ENCODE measurements around the gene ZNF593. TPM values are rescaled to one million over a fixed set of nuclear protein-coding genes. Genes with fewer than 3 reads are reported as not detected.

The ZNF593 gene
- total RNA-seq, 1 experiment from 2014 or later: 23.4 TPM

DNA sequence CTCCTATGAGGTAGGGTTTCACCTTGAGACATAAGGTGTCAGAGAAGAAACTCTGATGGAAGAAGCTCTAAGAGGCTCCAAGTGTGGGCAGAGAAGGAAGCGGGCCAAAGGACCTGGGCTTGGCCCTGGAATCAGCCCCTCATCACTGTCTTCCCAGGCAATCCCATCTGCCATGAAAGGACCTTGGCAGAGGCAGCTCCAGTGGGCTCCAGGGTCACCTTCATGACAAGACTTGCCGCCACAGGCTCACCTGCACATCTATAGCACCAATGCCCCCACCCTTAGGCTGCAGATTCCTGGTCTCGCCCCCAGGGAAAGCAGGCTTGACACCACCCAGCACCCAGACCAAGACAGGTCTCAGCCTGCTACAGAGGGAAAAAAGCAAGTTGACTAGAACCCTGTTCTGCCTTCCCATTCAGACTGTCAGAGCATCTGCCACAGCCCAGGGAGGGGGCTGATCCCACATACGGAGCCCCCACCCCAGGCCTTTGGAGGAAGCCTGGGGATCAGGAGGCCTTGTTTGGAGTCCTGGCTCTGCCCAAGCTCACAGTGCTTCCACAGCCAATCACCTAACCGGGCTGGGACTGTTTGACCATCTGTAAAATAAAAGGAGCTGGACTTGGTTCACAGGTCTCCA lies 11.3 kb upstream of the ZNF593 start:
- Histone ChIP-seq H3K27ac (no peak overlapping the region), H3K4me1 (replicated peaks) (peaks cover 21% of the 10 kb centered on the region), H3K27me3 (replicated peaks) (peaks cover 12% of the 10 kb centered on the region; the same call in 1 of the 2 replicates), H3K4me3 (no peak overlapping the region), H3K9me3 (replicated peaks) (no peaks in the 10 kb centered on the region; the same call in 1 of the 2 replicates), H3K36me3 (no peaks in the 10 kb centered on the region)
- DNase-seq (ENCODE audit: low read depth in 1 of 2, low spot score in 2 of 2): no peak

DNA sequence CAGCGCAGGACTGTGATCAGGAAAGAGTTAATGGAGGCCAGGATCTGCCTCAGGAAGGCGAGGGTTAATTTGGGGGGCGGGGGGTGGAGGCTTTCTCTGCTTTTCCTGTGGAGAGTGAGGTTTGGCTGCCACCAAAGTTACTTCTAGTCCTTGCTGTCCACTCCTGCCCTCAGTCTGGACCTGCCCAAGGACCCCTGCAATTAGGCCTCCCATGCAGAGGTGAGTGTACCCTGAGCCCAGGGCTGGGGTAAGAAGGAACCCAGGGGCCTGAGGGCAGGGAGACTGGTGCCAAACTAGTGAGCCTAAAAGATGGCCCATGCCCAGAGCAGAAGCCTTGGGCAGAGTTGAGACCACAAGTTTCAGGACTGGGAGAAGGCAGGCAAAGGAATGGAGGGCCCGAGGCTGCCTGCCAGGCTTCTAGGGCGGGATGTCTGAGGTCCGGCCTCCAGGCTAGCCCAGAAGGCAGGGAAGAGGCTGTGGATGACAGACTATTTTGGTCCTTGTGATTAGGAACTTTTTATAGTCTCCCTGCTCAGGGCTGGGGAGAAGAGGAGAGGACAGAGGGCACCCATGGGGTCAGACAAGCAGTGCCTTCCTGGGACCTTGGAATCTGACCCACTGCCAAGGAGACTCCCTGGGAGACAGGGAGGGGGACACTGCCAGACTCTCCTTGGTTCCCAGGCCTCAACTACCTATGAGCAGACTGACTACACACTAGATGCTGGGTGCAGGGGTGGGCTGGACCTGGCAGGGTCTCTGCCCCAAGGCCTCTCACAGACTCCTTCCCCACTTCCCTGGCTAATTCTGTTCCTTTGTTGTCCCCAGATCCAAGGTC lies 10.6 kb upstream of the ZNF593 start, which contains the start of gene FAM110D:
FAM110D (plus strand) TSS at position 172 of the 835 bp plus-strand sequence. CDS start 2,213 bp downstream, outside the sequence.
- Histone ChIP-seq H3K27me3 (replicated peaks) (peaks cover 18% of the 10 kb centered on the region), H3K36me3 (no peaks in the 10 kb centered on the region), H3K9me3 (replicated peaks) (peaks cover 2% of the 10 kb centered on the region; the same call in 1 of the 2 replicates), H3K4me3 (no peak within 1 kb of the TSS), H3K27ac (no peak within 1 kb of the TSS), H3K4me1 (replicated peaks) (peaks cover 27% of the 10 kb centered on the region)
- DNase-seq (ENCODE audit: low read depth in 1 of 2, low spot score in 2 of 2): no peak

DNA sequence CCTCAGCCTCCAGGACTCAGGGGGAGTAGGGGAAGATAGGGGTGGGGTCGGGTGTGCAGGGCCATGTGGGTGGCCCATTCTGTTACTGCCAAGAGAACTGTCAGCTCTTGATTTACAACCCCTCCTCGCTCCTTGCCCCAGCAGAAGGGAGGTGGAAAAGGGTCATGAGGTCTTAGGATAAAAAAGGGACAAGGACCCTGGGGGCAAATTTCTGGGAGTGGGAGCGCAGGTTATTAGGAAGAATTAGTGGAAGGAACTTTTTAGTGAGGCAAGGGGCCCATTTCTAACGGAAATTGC lies 10.0 kb upstream of the ZNF593 start:
- Histone ChIP-seq H3K27me3 (replicated peaks) (peaks cover 19% of the 10 kb centered on the region), H3K9me3 (replicated peaks) (peaks cover 2% of the 10 kb centered on the region; the same call in 1 of the 2 replicates), H3K4me1 (replicated peaks) (peaks cover 32% of the 10 kb centered on the region), H3K4me3 (no peak overlapping the region), H3K27ac (no peak overlapping the region), H3K36me3 (no peaks in the 10 kb centered on the region)
- no peak for DNase-seq (ENCODE audit: low read depth in 1 of 2, low spot score in 2 of 2)

DNA sequence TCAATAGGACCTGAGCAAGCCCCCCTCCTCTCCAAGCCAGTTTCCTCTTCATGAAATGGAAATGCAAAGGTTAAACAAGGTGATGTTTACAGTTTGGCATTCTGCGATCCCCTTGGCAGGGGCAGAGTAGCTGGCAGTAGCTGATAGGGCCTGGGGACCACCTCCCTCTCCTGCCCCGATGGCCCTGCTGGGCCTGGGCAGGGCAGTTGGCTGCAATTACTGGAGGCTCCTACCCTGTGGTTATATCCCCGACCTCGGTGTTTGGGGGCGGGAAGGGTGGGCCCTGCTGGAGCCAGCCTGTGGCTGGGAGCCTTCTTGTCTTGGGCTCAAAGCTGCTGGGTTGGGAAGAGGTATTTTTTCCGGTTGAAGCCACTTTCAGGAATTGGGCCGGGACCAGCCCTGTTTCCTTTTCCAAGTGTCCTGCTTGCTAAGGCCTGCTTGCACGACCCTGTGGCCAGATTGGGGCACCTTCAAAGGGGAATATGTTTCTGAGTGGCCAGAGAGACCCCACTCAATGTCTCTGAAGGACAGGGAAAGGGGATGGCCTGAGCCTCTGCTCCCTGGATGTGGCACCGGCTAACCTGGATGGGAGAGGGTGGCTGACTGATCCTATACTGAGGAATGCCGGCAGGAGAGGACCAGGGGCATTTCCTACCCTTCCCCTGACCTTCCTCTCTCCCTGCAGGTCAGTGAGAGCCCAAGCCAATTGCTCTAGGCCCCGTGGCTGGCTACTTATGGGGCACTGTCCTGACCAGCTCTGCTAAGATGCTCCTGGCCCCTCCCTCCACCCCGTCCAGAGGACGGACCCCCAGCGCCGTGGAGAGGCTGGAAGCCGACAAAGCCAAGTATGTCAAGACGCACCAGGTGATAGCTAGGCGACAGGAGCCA lies 8.9 kb upstream of the ZNF593 start:
- Histone ChIP-seq H3K27me3 (replicated peaks) (peaks cover 19% of the 10 kb centered on the region), H3K36me3 (no peaks in the 10 kb centered on the region), H3K4me3 (no peak overlapping the region), H3K9me3 (replicated peaks) (peaks cover 2% of the 10 kb centered on the region; the same call in 1 of the 2 replicates), H3K4me1 (replicated peaks) (peaks cover 35% of the 10 kb centered on the region), H3K27ac (no peak overlapping the region)
- DNase-seq (ENCODE audit: low read depth in 1 of 2, low spot score in 2 of 2): no peak

DNA sequence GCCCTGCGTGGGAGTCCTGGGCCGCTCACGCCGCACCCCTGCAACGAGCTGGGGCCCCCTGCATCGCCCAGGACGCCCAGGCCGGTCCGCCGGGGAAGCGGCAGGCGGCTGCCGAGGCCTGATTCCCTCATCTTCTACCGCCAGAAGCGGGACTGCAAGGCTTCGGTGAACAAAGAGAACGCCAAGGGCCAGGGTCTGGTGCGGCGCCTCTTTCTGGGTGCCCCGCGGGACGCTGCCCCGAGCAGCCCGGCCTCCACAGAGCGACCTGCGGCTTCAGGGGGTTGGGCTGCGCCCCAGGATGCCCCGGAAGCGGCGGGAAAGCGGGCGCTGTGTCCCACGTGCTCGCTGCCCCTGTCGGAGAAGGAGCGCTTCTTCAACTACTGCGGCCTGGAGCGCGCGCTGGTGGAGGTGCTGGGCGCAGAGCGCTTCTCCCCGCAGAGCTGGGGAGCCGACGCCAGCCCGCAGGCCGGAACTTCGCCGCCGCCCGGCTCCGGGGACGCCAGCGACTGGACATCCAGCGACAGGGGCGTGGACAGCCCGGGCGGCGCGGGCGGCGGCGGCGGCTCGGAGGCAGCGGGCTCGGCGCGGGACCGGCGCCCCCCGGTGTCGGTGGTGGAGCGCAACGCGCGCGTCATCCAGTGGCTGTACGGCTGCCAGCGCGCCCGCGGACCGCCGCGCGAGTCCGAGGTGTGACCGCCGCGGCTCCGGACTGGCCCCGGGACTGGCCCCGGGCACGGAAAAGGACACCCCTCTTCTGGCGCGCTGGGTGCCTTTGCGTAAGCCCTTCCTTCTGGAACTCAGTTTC lies 8.1 kb upstream of the ZNF593 start:
- peak overlapping the region; percentile 35 for H3K4me3 ChIP-seq
- H3K4me1 ChIP-seq (replicated peaks): peaks cover 34% of the 10 kb centered on the region
- H3K36me3 ChIP-seq: no peaks in the 10 kb centered on the region
- H3K27me3 ChIP-seq (replicated peaks): peaks cover 19% of the 10 kb centered on the region
- H3K9me3 ChIP-seq (replicated peaks): peaks cover 2% of the 10 kb centered on the region; the same call in 1 of the 2 replicates
- H3K27ac ChIP-seq: no peak overlapping the region
- DNase-seq (ENCODE audit: low read depth in 1 of 2, low spot score in 2 of 2): peak; percentile 57 to 58

DNA sequence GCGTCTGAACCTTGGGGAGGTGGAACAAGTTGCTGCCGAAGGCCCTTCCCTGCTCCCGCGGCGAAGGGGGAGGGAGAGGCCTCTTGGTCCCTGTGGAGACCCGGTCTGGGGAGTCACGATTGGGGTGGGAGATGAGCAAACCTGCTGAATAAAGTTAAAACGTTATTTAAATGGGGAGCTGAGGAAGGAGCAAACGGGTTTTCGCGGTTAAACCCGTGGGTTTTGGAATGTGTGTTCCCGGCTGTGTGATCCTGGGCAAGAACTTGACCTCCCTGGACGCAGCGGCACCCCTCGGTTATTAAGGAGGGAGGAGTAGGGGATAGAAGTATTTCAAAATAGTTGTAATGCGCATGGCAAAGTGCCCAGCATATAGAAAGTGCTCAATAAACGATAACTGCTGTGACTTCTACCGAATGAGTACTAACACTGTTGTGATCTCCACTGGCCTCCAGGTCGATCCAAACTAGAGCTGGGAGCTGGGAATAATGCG lies 7.4 kb upstream of the ZNF593 start:
- H3K27me3 ChIP-seq (replicated peaks): peaks cover 19% of the 10 kb centered on the region
- no peak overlapping the region for H3K27ac ChIP-seq
- H3K4me1 ChIP-seq (replicated peaks): peaks cover 30% of the 10 kb centered on the region
- H3K9me3 ChIP-seq (replicated peaks): peaks cover 2% of the 10 kb centered on the region; the same call in 1 of the 2 replicates
- H3K36me3 ChIP-seq: no peaks in the 10 kb centered on the region
- peak in 1 of 2 experiments; percentile 42 for DNase-seq (ENCODE audit: low read depth in 1 of 2, low spot score in 2 of 2)
- H3K4me3 ChIP-seq: peak overlapping the region; percentile 35

DNA sequence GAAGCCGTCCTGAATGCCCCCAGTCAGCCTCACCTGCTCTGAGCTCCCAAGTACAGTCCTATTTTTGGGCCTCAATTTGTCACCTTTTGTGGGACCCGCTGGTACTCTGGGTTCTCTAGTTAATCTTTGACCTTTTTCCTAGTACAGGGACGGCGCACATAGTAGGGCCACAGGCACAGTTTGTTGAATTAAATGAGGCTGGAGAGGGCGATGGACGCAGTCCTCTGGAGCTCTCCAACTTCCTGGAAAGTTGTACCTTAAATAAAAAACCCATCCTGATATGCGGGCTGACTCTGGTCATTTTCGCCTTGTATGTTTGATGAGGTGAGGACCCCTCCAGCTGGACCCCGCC lies 6.0 kb upstream of the ZNF593 start:
- Histone ChIP-seq H3K27ac (no peak overlapping the region), H3K4me1 (replicated peaks) (peaks cover 30% of the 10 kb centered on the region), H3K27me3 (replicated peaks) (peaks cover 19% of the 10 kb centered on the region), H3K9me3 (replicated peaks) (peaks cover 2% of the 10 kb centered on the region; the same call in 1 of the 2 replicates), H3K36me3 (no peaks in the 10 kb centered on the region), H3K4me3 (no peak overlapping the region)
- DNase-seq (ENCODE audit: low read depth in 1 of 2, low spot score in 2 of 2): no peak

GRCh38 chr1:26164036-26164860 lies 5.5 kb upstream of the ZNF593 start:
- H3K4me3 ChIP-seq: peak overlapping the region; percentile 24

DNA sequence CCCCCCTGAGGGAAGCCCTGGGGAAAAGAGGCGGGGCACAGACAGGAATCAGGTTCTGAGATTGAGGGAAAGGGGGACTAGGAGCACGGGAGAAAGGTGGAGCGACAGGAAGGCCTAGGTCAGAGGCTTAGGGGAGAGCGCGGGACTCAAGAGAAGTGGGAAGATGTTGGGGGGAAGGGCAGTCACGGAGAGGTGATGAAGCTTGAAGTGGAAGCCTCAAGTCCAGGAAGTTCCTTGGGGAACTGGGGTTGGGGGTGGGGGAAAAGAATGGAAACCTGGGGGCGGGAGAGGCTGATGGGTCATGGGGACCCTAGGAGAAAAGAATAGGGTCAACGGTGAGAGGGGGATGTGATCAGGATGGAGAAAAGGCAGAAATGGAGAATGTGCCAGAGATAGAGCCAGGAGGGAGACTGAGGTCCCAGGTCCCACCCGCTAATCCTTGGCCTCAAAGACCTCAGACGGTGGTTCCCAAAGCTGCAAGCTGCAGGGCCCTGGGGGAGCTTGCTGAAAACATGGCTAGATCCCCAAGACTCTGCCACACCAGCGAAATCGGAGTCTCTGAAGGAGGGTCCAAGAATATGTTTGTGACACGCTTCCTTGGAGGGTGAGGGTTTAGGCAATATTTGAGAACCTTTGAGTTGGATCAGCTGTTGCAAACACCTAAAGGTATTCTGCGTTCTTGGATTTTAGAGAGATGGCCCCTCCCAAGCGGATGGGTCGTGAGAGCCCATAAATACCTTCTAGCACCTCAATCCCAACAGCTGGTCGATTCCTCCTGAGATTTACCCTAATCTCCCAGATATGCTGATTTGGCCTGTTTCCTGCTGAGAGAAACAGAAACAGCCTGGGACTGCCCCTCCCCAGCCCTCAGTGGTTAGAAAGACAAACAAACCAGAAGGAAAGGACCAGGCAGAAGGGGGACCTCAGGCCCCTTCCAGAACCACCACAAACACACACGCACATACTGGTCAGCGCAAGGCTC lies 4.6 kb upstream of the ZNF593 start:
- no peak overlapping the region for H3K4me3 ChIP-seq
- H3K27me3 ChIP-seq (replicated peaks): peaks cover 19% of the 10 kb centered on the region
- H3K9me3 ChIP-seq (replicated peaks): peaks cover 2% of the 10 kb centered on the region; the same call in 1 of the 2 replicates
- peaks cover 4% of the 10 kb centered on the region; the same call in 1 of the 2 replicates for H3K36me3 ChIP-seq
- peak in 1 of 2 experiments; percentile 14 for DNase-seq (ENCODE audit: low read depth in 1 of 2, low spot score in 2 of 2)
- no peak overlapping the region for H3K27ac ChIP-seq
- peaks cover 36% of the 10 kb centered on the region for H3K4me1 ChIP-seq (replicated peaks)

More at GRCh38 chr1:26164036-26164860, 5.5 kb upstream of the ZNF593 start:
- Histone ChIP-seq H3K9me3 (replicated peaks) (peaks cover 2% of the 10 kb centered on the region; the same call in 1 of the 2 replicates), H3K27me3 (replicated peaks) (peaks cover 19% of the 10 kb centered on the region), H3K4me1 (replicated peaks) (peaks cover 30% of the 10 kb centered on the region), H3K36me3 (no peaks in the 10 kb centered on the region), H3K27ac (no peak overlapping the region)
- DNase-seq (ENCODE audit: low read depth in 1 of 2, low spot score in 2 of 2): peak in 1 of 2 experiments; percentile 33

- H3K27ac ChIP-seq: no peak overlapping the region
- H3K4me1 ChIP-seq (replicated peaks): peaks cover 41% of the 10 kb centered on the region
- peaks cover 2% of the 10 kb centered on the region; the same call in 1 of the 2 replicates for H3K9me3 ChIP-seq (replicated peaks)
- no peak overlapping the region for H3K4me3 ChIP-seq
- H3K27me3 ChIP-seq (replicated peaks): peaks cover 14% of the 10 kb centered on the region
- DNase-seq (ENCODE audit: low read depth in 1 of 2, low spot score in 2 of 2): no peak
- H3K36me3 ChIP-seq: peaks cover 19% of the 10 kb centered on the region
Observed at GRCh38 chr1:26166719-26167281, 2.9 kb upstream of the ZNF593 start.
